Thoracic aorta (tissue), 2 donors: ENCODE data around the gene TCHP. TPM values are rescaled to one million over a fixed set of nuclear protein-coding genes. Genes with fewer than 3 reads are reported as not detected.
"Not testable (repeated sequence)": the region's sequence is repeated elsewhere in the genome, so short reads cannot be mapped to it uniquely, and the experiment has no call there.

ENCODE experiments used
- ATAC-seq: fragments of 150-250 bp; one replicate; pipeline ENCODE4 v1.8.0; 2017; ENCODE audit warnings: low read depth; ENCODE audit not compliant: insufficient number of reproducible peaks, low FRiP score
- DNase-seq: peaks from one replicate; pipeline ENCODE4 v3.0.0-alpha.2; 2020; ENCODE audit warnings: low spot score
- H3K27ac ChIP-seq, 2 donors: fragments of 200-600 bp; sonication (generic); 1 replicate in 1 of 2; 2 replicates in 1 of 2; pipeline ENCODE4 v1.5.1; 2016; ENCODE audit warnings: mild to moderate bottlenecking in 2 of 2, moderate library complexity in 2 of 2
- H3K27me3 ChIP-seq: fragments of 200-600 bp; sonication (generic); replicated peaks from 2 replicates; pipeline ENCODE4 v1.6.0; 2016; ENCODE audit warnings: mild to moderate bottlenecking; ENCODE audit not compliant: insufficient read depth
- H3K36me3 ChIP-seq: fragments of 200-600 bp; sonication (generic); one replicate; pipeline ENCODE4 v1.5.1; 2016
- H3K4me1 ChIP-seq, 2 donors: fragments of 200-600 bp; sonication (generic); 1 replicate in 1 of 2; 2 replicates in 1 of 2; pipeline versions ENCODE4 v1.5.1 to v1.6.0; 2016; ENCODE audit warnings: low read depth in 2 of 2, mild to moderate bottlenecking in 1 of 2; ENCODE audit not compliant: control insufficient read depth in 1 of 2
- H3K4me3 ChIP-seq: fragments of 200-600 bp; sonication (generic); 2 replicates; pipeline ENCODE4 v1.5.1; 2016; ENCODE audit warnings: mild to moderate bottlenecking
- H3K9me3 ChIP-seq: fragments of 200-600 bp; sonication (generic); 2 replicates; pipeline ENCODE4 v1.5.1; 2016
- total RNA-seq, 2 donors: library from RNA; depleted of rRNA; stranded (reverse); fragments of >200 nt; gene quantifications; one replicate each; pipeline versions ENCODE4 v1.1.0 to v1.2.3, GENCODE V29; 2016
- TF ChIP-seq, protein P1 (sequence below): fragments of 200-600 bp; sonication (generic); IDR thresholded peaks from one replicate; pipeline ENCODE4 v1.5.1; 2019; ENCODE audit warnings: antibody characterized with exemption

The TCHP gene
- total RNA-seq, 2 donors from 2014 or later, result 13.5 to 36.9 TPM

DNA sequence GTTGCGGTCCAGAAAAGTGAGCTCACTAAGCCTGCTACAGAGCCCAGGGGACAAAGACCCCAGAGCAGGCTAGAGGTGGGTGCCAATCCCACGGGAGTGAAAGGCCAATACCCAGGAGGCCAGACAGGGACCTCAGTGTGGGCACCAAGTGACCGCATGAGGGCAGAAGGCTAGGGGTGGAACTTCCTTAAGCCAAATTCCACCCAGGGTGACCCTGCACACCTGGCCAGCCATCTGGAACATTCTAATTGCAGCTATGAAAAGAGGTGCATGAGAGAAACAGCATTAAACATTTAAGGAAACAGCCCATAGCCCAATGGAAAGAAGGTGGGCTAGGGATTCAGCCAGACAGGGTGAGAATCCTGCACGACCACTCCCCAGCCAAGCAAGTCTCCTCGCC lies 39.1 kb upstream of the TCHP start:
- ATAC-seq (no peak), DNase-seq (no peak)
- Histone ChIP-seq H3K27me3 (no peaks in the 10 kb centered on the region), H3K36me3 (peaks cover 25% of the 10 kb centered on the region), H3K9me3 (no peaks in the 10 kb centered on the region), H3K27ac (no peak overlapping the region), H3K4me1 (peaks cover 5 to 16% of the 10 kb centered on the region in 2 donors), H3K4me3 (no peak overlapping the region)
- TF ChIP-seq, protein P1, sequence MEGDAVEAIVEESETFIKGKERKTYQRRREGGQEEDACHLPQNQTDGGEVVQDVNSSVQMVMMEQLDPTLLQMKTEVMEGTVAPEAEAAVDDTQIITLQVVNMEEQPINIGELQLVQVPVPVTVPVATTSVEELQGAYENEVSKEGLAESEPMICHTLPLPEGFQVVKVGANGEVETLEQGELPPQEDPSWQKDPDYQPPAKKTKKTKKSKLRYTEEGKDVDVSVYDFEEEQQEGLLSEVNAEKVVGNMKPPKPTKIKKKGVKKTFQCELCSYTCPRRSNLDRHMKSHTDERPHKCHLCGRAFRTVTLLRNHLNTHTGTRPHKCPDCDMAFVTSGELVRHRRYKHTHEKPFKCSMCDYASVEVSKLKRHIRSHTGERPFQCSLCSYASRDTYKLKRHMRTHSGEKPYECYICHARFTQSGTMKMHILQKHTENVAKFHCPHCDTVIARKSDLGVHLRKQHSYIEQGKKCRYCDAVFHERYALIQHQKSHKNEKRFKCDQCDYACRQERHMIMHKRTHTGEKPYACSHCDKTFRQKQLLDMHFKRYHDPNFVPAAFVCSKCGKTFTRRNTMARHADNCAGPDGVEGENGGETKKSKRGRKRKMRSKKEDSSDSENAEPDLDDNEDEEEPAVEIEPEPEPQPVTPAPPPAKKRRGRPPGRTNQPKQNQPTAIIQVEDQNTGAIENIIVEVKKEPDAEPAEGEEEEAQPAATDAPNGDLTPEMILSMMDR, result no peak

DNA sequence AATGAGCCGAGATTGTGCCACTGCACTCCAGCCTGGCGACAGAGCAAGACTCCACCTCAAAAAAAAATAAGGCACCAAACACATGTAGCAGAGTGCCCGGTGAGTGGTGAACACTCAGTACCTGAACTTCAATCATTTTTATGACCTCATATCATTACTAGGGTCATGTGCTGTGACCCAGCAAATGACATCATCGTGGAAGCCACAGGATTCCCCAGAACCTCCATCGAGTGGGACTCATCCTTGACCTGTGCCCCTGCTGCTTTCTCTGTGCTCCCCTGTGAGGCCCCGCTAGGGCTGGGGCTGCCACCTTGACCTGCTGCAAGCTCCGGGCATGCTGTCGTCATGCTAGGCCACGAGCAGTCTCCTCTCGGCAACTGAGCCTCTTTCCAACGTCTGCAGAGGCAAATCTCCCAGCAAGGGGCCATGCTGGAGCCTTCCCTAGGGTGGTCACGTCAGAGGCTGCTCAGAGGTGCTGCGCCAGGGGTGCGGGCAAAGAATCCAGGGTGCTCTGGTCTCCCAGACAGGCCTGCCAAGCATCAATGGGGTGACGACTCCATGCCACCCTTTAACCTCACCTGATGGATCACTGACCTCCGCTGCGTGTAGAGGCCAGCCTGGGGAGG lies 38.3 kb upstream of the TCHP start:
- no peak overlapping the region for H3K27ac ChIP-seq
- TF ChIP-seq, protein P1, result no peak
- peaks cover 18% of the 10 kb centered on the region for H3K36me3 ChIP-seq
- peaks cover 5 to 16% of the 10 kb centered on the region in 2 donors for H3K4me1 ChIP-seq
- no peaks in the 10 kb centered on the region for H3K27me3 ChIP-seq
- no peak overlapping the region for H3K4me3 ChIP-seq
- H3K9me3 ChIP-seq, result no peaks in the 10 kb centered on the region
- no peak for DNase-seq
- no peak for ATAC-seq

DNA sequence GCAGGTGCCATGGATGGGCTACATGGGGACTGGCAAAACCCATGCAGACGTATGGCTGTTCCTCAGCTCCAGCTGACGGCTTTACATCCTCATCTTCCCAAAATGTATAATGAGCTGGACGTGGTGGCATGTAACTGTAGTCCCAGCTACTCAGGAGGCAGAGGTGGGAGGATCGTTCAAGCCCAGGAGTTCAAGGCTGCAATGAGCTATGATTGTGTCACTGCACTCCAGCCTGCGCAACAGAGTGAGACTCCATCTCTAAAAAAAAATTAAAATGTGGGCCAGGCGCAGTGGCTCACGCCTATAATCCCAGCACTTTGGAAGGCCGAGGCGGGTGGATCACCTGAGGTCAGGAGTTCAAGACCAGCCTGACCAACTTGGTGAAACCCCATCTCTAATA lies 37.6 kb upstream of the TCHP start:
- Histone ChIP-seq H3K36me3 (peaks cover 12% of the 10 kb centered on the region), H3K4me1 (peaks cover 5 to 16% of the 10 kb centered on the region in 2 donors)
- H3K9me3 ChIP-seq, ATAC-seq, H3K4me3 ChIP-seq, H3K27ac ChIP-seq, DNase-seq, H3K27me3 ChIP-seq: not testable (repeated sequence)

DNA sequence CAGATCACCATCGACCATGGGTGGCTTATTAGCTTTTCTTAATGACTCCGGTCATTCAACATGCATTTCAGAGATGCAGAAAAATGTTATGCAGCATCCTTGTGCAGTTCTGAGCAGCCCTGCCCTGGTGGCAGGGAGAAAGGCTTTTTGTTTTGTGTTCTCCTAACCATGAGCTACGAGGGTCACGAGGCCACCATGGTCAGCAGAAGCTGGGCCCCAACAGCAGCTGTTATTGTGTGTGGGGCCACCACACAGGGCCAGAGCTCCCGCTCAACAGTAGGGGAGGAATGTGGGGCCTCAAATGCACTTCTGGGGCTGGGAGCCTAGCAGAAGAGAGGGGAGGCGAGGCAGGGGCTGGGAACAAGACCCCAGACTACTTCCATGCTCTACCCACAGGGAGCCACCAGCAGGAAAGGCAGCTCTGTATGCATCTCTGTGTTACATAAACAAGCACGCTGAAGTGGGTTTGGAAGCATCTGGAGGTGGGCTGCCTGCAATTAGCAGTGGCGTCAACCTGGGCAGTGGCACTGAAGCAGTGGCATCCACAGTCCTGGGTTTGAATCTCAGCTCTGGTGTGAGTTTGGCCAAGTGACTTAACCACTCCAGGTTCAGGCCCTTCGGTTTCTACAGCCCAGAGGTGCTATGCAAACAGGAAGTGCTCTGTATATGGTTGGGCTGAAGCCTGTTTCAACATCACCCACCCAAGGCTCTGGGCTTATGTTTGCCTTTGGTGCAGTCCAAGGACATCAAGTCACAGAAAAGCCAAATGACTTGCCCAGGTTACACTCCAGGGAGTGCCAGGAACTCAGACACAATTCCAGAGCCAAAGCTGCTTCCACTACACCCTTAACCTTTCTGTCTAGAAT lies 36.0 kb upstream of the TCHP start:
- Histone ChIP-seq H3K36me3 (peaks cover 6% of the 10 kb centered on the region), H3K4me3 (no peak overlapping the region), H3K4me1 (peaks cover 5 to 20% of the 10 kb centered on the region in 2 donors), H3K9me3 (no peaks in the 10 kb centered on the region), H3K27ac (peak overlapping the region in 1 of 2 donors; percentile 9), H3K27me3 (no peaks in the 10 kb centered on the region)
- TF ChIP-seq, protein P1, result no peak
- DNase-seq (no peak), ATAC-seq (peak; percentile 28)

DNA sequence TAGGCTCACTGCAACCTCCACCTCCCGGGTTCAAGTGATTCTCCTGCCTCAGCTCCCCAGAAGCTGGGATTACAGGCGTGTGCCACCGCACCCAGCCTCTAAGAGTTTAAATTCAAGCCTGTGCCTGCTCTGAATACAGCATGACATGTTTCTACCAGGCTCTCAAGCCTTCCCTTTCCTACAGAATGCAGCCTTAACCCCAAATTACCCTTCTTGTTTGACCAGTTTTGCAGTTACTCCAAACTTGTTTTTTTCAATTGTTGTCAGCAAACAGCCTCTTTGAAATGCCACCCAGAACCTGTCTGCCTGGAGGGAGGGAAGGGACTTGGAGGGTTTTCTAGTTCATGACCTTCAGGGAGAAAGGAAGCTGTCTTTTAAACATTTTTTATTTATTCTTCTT lies 35.2 kb upstream of the TCHP start:
- ATAC-seq, result no peak

More for the DNA sequence above, 35.2 kb upstream of the TCHP start:
- H3K27ac ChIP-seq, result no peak overlapping the region
- no peak for DNase-seq
- TF ChIP-seq, protein P1, result no peak
- peaks cover 6% of the 10 kb centered on the region for H3K36me3 ChIP-seq
- no peaks in the 10 kb centered on the region for H3K9me3 ChIP-seq
- peaks cover 5 to 24% of the 10 kb centered on the region in 2 donors for H3K4me1 ChIP-seq
- no peak overlapping the region for H3K4me3 ChIP-seq
- no peaks in the 10 kb centered on the region for H3K27me3 ChIP-seq
